Effector CD8-positive, alpha-beta T cell (primary cell): ENCODE data around the gene TAS2R43.
"Not testable (repeated sequence)": the region's sequence is repeated elsewhere in the genome, so short reads cannot be mapped to it uniquely, and the experiment has no call there.

ENCODE experiments used
- DNase-seq: peaks from one replicate; lab custom pipeline; 2025; lab: John Stamatoyannopoulos, UW
- total RNA-seq, 4 experiments: gene quantifications; one replicate each; lab custom pipeline; 2026; lab: John Stamatoyannopoulos, UW

The TAS2R43 gene
- 0.88 to 2.5 (median 1.1) reads per million in 4 experiments for total RNA-seq

DNA sequence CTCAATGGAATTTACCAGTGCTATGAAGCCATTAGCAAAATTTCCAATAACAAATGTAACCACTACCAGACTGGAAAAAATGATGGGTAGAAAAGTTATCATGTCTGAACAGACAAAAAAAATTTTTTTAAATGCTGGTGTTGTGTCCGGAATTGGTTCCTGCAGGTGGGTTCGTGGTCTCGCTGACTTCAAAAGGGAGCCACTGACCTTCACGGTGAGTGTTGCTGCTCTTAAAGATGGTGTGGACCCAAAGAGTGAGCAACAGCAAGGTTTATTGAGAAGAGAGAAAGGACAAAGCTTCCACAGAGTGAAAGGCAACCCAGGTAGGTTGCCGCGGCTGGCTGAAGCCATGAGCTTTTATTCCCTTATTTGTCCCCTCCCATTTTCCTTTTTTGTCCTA lies at the start of gene TAS2R43:
Gene TAS2R43, minus strand, starts transcription at position 186 of the 400 bp plus-strand sequence. Its CDS starts 84 bp downstream, at position 102.
- DNase-seq, result no peak

DNA sequence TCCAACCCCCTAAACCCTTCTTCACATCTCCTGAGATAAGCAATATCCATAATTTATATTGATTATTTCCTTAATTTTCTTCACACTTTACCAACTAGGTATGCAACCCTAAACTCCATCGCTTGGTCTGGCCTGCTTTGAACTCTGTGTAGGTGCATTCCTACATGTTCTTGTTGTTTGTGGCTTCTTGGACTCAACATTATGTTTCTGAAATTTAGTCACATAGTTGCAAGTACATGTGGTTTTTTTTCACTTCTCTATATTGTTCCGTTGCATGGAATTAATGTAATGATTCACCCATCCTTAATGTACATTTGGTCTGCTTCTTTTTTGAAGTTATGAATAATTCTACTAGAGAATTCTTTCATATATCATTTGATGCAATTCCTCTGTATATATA lies 44.0 kb upstream of the TAS2R43 start:
- no peak for DNase-seq

DNA sequence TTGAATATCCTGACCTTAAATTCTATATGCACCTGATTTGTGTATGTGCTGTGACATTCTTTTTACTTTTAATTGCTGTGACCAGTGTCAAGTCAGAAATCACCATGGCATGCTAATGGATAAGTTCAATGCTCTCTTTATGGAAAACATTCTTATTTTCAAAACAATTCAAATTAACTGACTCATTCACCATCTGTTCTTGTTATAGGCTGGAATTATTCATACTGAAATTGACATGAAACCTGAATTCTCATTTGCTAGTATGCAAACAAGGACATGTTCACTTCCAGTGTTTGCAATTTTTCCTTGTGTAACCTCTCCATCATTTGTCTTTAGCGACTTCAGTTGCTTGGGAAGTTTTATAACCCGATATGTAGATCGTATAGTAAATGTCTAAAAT lies 42.2 kb upstream of the TAS2R43 start, which contains the start of gene TAS2R30:
Gene TAS2R30, minus strand, starts transcription at position 340 of the 400 bp plus-strand sequence. CDS start 400 bp downstream, outside the sequence.
- no peak for DNase-seq

DNA sequence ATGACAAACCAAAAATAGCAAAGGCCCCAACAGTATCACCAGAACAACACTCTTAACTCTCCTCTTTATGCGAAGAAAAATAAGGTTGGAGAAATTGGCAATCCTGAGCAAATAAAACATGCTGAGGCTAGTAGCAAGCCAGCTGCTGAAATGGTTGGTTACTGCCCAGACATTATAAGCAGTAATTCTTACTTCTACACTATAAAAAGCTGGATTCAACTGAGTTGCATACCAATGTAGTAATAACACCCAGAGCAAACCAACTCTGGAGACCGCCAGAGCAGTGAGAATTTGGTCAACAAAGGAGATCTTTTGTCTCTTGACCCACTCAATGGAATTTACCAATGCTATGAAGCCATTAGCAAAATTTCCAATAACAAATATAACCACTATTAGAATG lies 41.7 kb upstream of the TAS2R43 start:
- no peak for DNase-seq

GRCh38 chr12:11133162-11133561 lies 41.0 kb upstream of the TAS2R43 start:
- no peak for DNase-seq

DNA sequence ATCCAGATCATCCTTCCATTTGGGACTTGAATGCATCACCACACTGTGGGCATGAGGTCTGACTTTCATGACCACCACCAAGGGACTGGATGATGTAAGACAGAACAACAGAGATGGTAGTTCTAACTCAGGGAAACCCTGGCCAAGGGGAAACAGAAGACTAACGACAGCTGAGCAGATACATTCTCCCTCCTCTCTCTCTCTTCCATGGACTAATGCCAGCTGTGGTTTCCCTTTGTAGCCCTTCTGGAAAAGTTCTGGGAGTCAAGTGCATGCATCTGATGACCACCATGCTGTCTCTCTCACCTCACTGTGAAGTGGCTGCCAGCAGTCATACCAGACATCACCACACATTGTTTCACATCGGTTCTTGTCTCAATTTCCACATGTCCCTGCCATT lies 38.9 kb upstream of the TAS2R43 start:
- no peak for DNase-seq

GRCh38 chr12:11130382-11130781 lies 38.3 kb upstream of the TAS2R43 start:
- no peak for DNase-seq

- not testable (repeated sequence) for DNase-seq
Measured at GRCh38 chr12:11114130-11114529, 22.0 kb upstream of the TAS2R43 start.

- not testable (repeated sequence) for DNase-seq
Measured at GRCh38 chr12:11111213-11111612, 19.1 kb upstream of the TAS2R43 start.

GRCh38 chr12:11108862-11109261 lies 16.7 kb upstream of the TAS2R43 start:
- no peak for DNase-seq

DNA sequence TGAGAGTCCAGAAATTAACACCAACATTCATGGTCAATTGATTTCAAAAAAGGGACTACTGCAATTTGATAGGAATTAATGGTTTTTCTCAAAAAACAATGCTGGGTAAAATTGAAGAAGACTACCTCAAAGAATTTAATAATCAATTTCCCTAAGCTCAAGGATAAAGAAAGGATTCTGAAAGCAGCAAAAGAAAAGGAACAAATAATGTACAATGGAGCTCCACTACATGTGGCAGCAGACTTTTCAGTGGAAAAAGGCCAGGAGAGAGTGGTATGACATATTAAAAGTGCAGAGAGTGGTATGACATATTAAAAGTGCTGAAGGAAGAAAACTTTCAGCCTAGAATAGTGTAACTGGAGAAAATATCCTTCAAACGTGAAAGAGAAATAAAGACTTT lies 15.6 kb upstream of the TAS2R43 start:
- DNase-seq, result no peak

- no peak for DNase-seq
Measured at GRCh38 chr12:11106288-11106687, 14.2 kb upstream of the TAS2R43 start.

GRCh38 chr12:11105546-11105945 lies 13.4 kb upstream of the TAS2R43 start:
- no peak for DNase-seq

GRCh38 chr12:11094910-11095309 lies 2.8 kb upstream of the TAS2R43 start:
- not testable (repeated sequence) for DNase-seq

GRCh38 chr12:11089246-11089645 lies 2.9 kb downstream of the TAS2R43 start:
- DNase-seq, result no peak

DNA sequence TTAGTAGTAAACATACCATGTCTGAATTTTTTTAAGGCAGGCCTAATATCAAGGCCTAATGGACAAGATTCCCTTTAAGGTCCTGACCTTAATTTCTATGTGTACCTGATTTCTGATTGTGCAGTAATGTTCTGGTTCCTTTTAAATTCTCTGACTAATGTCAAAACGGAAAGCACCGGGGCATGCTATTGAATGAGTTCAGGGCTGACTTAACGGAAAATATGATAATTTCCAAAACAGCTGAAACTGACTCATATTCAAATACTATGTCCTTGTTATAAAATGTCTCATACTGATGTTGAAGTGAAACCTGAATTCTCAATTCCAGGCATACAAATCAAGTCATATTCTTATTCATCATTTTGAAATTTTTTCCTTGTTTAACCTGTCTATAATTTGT lies 6.7 kb downstream of the TAS2R43 start:
- no peak for DNase-seq

DNA sequence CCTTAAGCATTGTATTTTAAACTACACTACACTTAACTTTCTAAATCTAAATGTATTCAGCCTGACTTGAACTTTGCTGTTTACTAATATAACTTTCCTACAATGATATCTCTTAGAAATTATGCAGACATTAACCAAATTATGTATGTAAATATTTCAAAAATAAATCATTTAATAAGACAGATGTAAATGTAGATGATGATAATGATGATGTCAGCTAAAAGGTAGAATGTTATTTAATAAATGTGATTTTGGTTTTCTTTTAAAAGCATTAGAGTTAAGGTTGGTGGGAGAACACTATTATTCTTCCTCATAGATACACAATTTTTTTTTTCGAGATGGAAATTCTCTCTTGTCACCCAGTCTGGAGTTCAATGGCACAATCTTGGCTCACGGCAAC lies 10.1 kb downstream of the TAS2R43 start:
- DNase-seq, result no peak

DNA sequence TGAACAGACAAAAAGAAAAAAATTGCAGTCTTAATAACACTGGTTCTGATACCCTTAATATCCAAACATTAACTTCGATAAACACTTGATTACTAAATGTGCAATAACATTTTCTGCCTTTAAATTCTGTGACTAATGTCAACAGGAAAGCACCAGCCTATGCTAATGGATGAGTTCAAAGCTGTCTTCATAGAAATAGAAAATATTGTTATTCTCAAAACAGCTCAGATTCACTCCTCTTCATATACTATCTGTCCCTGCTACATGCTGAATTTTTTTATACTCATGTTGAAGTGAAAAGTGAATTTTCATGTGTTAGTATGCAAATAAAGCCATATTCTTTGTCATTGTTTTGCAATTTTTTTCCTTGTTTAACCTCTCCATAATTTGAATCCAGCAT lies 13.9 kb downstream of the TAS2R43 start:
- DNase-seq, result no peak

GRCh38 chr12:11075642-11076041 lies 16.5 kb downstream of the TAS2R43 start:
- DNase-seq, result no peak

GRCh38 chr12:11071414-11071813 lies 20.7 kb downstream of the TAS2R43 start:
- no peak for DNase-seq

DNA sequence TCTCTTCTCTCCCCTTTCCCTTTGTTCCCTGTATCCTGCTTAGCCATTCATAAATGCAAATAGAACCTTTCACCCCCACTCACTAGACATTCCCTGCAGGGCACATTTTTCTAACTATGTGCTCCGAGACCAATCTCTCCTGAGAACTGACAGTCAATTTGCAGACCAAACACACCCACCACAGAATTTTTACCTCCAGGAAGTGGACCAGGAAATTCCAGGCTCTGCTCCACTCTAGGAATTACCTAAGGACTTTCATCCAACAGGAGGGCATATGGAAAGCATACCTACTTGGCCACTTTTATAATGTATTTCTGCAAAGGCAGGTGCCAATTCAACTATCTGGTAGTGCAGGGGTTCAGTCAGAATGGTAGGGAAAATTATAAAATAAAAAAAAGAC lies 21.1 kb downstream of the TAS2R43 start:
- DNase-seq, result no peak

- no peak for DNase-seq
Measured at GRCh38 chr12:11069854-11070365, 22.2 kb downstream of the TAS2R43 start.

- DNase-seq, result no peak
Measured at GRCh38 chr12:11067514-11067913, 24.6 kb downstream of the TAS2R43 start.

DNA sequence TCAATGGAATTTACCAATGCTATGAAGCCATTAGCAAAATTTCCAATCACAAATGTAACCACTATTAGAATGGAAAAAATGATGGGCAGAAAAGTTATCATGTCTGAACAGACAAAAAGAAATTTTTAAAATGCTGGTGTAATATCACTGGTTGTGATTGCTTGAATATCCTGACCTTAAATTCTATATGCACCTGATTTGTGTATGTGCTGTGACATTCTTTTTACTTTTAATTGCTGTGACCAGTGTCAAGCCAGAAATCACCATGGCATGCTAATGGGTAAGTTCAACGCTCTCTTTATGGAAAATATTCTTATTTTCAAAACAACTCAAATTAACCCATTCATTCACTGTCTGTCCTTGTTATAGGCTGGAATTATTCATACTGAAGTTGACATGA lies 29.9 kb downstream of the TAS2R43 start, which contains the start of gene TAS2R46:
Gene TAS2R46, minus strand, starts transcription at position 101 of the 400 bp plus-strand sequence. Its CDS starts 0 bp downstream, at position 101.
- not testable (repeated sequence) for DNase-seq
